Lung microvascular endothelial cell (primary cell): ENCODE results near the gene PRSS21. TPM values are rescaled to one million over a fixed set of nuclear protein-coding genes. Genes with fewer than 3 reads are reported as not detected.

Experiments
- DNase-seq, 2 donors: peaks; one replicate each; pipeline versions ENCODE4 v3.0.0 to v3.0.0-alpha.2; 2010; ENCODE audit warnings: low read depth in 2 of 2
- total RNA-seq: library from RNA; depleted of rRNA; stranded (reverse); fragments of >200 nt; gene quantifications from 2 replicates; pipeline ENCODE4 v1.2.1, GENCODE V29; 2014

The PRSS21 gene
- total RNA-seq, 1 donor from 2014 or later, result 0.40 TPM

DNA sequence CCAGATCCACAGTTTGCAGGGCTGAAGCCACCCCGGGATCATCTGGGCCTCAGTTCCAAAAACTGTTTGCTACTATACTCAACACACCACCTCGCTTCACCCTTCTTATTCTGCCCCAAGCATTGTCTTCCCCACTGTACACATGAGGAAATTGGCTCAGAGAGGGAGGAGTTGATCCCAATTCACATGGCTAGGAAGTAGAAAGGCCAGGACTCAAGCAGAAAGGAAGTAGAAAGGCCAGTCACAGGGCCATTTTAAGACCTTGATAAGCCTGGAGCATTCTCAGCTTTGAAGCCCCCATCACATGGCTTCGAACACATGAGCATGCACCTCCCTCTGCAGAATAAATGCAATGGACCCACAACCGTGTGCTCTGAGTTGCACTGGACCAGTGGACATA lies 48.6 kb downstream of the PRSS21 start:
- no peak for DNase-seq

DNA sequence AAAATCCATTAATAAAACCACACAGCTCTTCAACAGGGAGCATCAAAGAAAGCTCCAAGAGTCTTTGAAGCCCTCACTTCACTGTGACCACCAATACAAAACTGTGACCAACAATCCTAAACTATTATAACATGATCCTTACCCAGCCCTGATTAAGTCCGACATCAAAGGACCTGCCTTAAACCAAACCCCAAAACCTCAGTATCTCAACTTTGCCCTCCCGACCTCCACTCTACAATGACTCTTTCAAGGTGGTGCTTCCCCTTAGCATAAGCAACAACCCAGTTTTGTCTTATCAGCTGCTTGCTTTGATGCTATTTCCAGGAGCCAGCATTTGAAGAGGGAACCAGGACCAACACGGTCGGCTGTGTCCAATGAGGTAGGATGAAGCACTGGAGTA lies 49.4 kb downstream of the PRSS21 start:
- no peak for DNase-seq

DNA sequence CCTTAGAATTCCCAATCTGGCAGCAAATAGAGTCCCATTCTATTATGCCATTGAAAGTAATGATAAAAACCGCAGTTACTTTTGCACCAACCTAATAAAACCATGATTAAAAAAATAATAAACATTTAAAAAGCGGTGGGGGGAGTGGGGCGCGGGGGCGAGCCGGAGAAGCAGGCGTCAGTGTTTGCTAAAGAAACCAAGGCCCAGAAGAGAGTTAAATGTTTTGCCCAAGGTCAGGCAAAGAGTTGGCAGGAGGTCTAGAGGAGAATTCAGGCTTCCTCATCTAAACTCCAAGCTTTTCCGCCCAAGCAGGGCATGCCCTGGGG lies 50.6 kb downstream of the PRSS21 start:
- DNase-seq, result no peak

DNA sequence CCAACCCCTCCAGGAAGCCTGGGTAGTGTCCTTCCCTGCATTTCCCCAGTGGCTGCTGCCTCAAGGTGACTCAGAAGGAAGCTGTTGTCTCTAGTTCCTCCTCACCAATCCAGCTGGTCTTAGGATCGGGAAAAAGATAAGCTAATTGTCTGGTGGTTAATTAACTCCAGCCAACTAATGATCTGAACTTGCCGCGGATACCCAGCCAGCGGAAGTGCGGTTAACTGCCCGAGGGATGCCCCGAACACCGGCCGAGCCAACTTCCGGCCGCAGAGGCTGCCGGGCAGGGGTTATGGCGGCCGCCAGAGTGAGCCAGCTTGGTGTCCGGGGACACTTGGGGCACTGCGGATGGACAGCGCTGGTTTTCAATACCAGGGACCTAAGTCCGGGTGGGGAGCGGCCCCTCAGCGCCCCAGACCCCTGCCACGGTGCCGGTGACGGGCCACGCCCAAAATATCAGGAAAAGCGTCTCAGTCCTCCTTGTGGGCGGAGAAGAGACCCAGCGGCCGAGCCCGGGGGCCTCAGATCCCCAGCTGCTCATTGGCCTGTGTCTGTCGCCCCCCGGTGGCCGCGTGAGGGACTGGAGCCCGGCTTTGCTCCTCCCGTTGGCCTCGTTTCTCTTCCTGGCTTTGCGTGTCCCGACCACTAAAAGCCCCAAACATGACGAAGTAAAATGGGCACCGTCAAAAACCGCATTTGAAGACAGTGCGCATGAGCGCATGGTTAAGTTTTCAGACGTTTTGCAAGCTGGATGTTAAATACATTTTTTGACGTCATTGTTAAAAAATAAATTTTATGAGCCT lies 51.2 kb downstream of the PRSS21 start:
- DNase-seq, result peak; percentile 93 to 96

Other genes with a start within 250 kb of the PRSS21 start
- 13.3 and 17.5 TPM in 2 replicates for gene KCTD5, start 134.7 kb upstream of the PRSS21 start, total RNA-seq
- gene PRSS27, start 97.0 kb upstream of the PRSS21 start, total RNA-seq, result under 0.01 and 0.20 TPM in 2 replicates
- 24.0 and 45.2 TPM in 2 replicates for gene SRRM2, start 64.6 kb upstream of the PRSS21 start, total RNA-seq
- gene ELOB, start 40.0 kb upstream of the PRSS21 start, total RNA-seq, result 289 and 344 TPM in 2 replicates
- not detected in 2 replicates for gene PRSS33, start 29.7 kb upstream of the PRSS21 start, total RNA-seq
- not detected in 2 replicates for gene PRSS41, start 18.8 kb upstream of the PRSS21 start, total RNA-seq
- gene ZG16B, start 13.1 kb downstream of the PRSS21 start, total RNA-seq, result 0.65 TPM in 1 of 2 replicates, not detected in the other
- not detected in 2 replicates for gene PRSS22, start 40.9 kb downstream of the PRSS21 start, total RNA-seq
- 28.3 and 32.1 TPM in 2 replicates for gene FLYWCH2, start 66.0 kb downstream of the PRSS21 start, total RNA-seq
- gene FLYWCH1, start 94.7 kb downstream of the PRSS21 start, total RNA-seq, result 17.7 and 17.9 TPM in 2 replicates
- gene KREMEN2, start 147.0 kb downstream of the PRSS21 start, total RNA-seq, result not detected in 2 replicates
- gene PAQR4, start 152.1 kb downstream of the PRSS21 start, total RNA-seq, result 2.6 and 4.1 TPM in 2 replicates
- gene PKMYT1, start 163.2 kb downstream of the PRSS21 start, total RNA-seq, result 0.99 and 2.0 TPM in 2 replicates
- not detected in 2 replicates for gene CLDN9, start 195.7 kb downstream of the PRSS21 start, total RNA-seq
- gene CLDN6, start 200.9 kb downstream of the PRSS21 start, total RNA-seq, result not detected in 2 replicates
- gene TNFRSF12A, start 203.1 kb downstream of the PRSS21 start, total RNA-seq, result 44.2 and 54.8 TPM in 2 replicates
- 4.6 and 6.1 TPM in 2 replicates for gene HCFC1R1, start 206.7 kb downstream of the PRSS21 start, total RNA-seq
- gene THOC6, start 206.8 kb downstream of the PRSS21 start, total RNA-seq, result 17.2 and 18.3 TPM in 2 replicates
- not detected in 2 replicates for gene BICDL2, start 219.7 kb downstream of the PRSS21 start, total RNA-seq
- under 0.01 TPM in 2 replicates for gene MMP25, start 229.3 kb downstream of the PRSS21 start, total RNA-seq
- gene IL32, start 248.4 kb downstream of the PRSS21 start, total RNA-seq, result 26.2 and 36.6 TPM in 2 replicates